IMR-90 (cell line): ENCODE data around the gene PIAS2. TPM values are rescaled to one million over a fixed set of nuclear protein-coding genes. Genes with fewer than 3 reads are reported as not detected.

Experiments
- ATAC-seq: fragments of 200-7000 bp; cut with Tn5 transposase; 2 replicates; pipeline ENCODE4 v1.9.1; 2020; ENCODE audit warnings: low read depth, mild to moderate bottlenecking, moderate library complexity
- BruUV-seq: library from RNA; stranded (reverse); fragments of 400-500 nt; replicated peaks from 2 replicates; lab custom pipeline; 2021; lab: Mats Ljungman, UMichigan
- CTCF ChIA-PET: fragments of 300-600 bp; formaldehyde crosslinking; extraction: SDS; loops from one replicate; lab custom pipeline; 2021; ENCODE audit warnings: antibody characterized with exemption; lab: Yijun Ruan, JAX
- POLR2A ChIA-PET: fragments of 300-600 bp; sonication (Branson Sonifier 250); formaldehyde crosslinking; loops from one replicate; lab custom pipeline; 2022; ENCODE audit warnings: antibody characterized with exemption; ENCODE audit not compliant: unreplicated experiment; lab: Charles Lee
- DNase-seq: peaks from one replicate; pipeline ENCODE4 v3.0.0; 2013
- H2AFZ ChIP-seq: replicated peaks from 2 replicates; pipeline ENCODE3; 2013; ENCODE audit warnings: low read length, mild to moderate bottlenecking; ENCODE audit not compliant: poor library complexity
- H2AK5ac ChIP-seq: 2 replicates; pipeline ENCODE4 v1.6.1; 2013; ENCODE audit warnings: low read depth, low read length, inconsistent platforms
- H2AK9ac ChIP-seq: replicated peaks from 2 replicates; pipeline ENCODE3; 2013; ENCODE audit warnings: mild to moderate bottlenecking, low read depth, low read length, moderate library complexity; ENCODE audit not compliant: poor library complexity
- H2BK120ac ChIP-seq: 2 replicates; pipeline ENCODE4 v1.6.1; 2013; ENCODE audit warnings: low read depth, low read length, inconsistent platforms
- H2BK15ac ChIP-seq: 3 replicates; pipeline ENCODE4 v1.6.1; 2013; ENCODE audit warnings: low read depth, low read length, inconsistent platforms
- H2BK20ac ChIP-seq: 2 replicates; pipeline ENCODE4 v1.6.1; 2013; ENCODE audit warnings: low read depth, mild to moderate bottlenecking, inconsistent platforms, low read length, moderate library complexity
- H2BK5ac ChIP-seq: 2 replicates; pipeline ENCODE4 v1.6.1; 2013; ENCODE audit warnings: mild to moderate bottlenecking, low read depth, low read length, inconsistent platforms; ENCODE audit not compliant: poor library complexity, severe bottlenecking
- H3K14ac ChIP-seq: replicated peaks from 2 replicates; pipeline ENCODE4 v1.6.1; 2013; ENCODE audit warnings: low read depth, low read length, inconsistent platforms
- H3K18ac ChIP-seq: 2 replicates; pipeline ENCODE4 v1.6.1; 2013; ENCODE audit warnings: low read depth, low read length, control low read depth
- H3K23ac ChIP-seq: 2 replicates; pipeline ENCODE4 v1.6.1; 2013; ENCODE audit warnings: low read depth, low read length, inconsistent platforms
- H3K27ac ChIP-seq: 2 replicates; pipeline ENCODE4 v1.5.1; 2013; ENCODE audit warnings: mild to moderate bottlenecking, control low read depth, low read length; ENCODE audit not compliant: insufficient read depth
- H3K27me3 ChIP-seq: 2 replicates; pipeline ENCODE4 v1.6.1; 2013; ENCODE audit warnings: low read length; ENCODE audit not compliant: control insufficient read depth, insufficient read depth
- H3K36me3 ChIP-seq: 2 replicates; pipeline ENCODE4 v1.6.1; 2013; ENCODE audit warnings: low read length, mixed read lengths; ENCODE audit not compliant: control insufficient read depth, insufficient read depth
- H3K4ac ChIP-seq: 2 replicates; pipeline ENCODE4 v1.6.1; 2013; ENCODE audit warnings: low read depth, low read length, inconsistent platforms
- H3K4me1 ChIP-seq: 2 replicates; pipeline ENCODE4 v1.6.1; 2013; ENCODE audit warnings: low read length, mixed read lengths; ENCODE audit not compliant: control insufficient read depth, insufficient read depth
- H3K4me2 ChIP-seq: 2 replicates; pipeline ENCODE4 v1.6.1; 2013; ENCODE audit warnings: low read depth, mild to moderate bottlenecking, control low read depth, low read length, moderate library complexity
- H3K4me3 ChIP-seq: 2 replicates; pipeline ENCODE4 v1.5.1; 2013; ENCODE audit warnings: low read depth, mild to moderate bottlenecking, control low read depth, low read length, moderate library complexity; ENCODE audit not compliant: insufficient read depth
- H3K56ac ChIP-seq: 2 replicates; pipeline ENCODE4 v1.6.1; 2013; ENCODE audit warnings: low read length, inconsistent platforms; ENCODE audit not compliant: insufficient read depth; ENCODE audit errors: extremely low read depth
- H3K79me1 ChIP-seq, 2 experiments: 2 replicates each; pipeline ENCODE4 v1.6.1; 2013; ENCODE audit warnings: low read length in 2 of 2, inconsistent platforms in 1 of 2, low read depth in 1 of 2
- H3K9ac ChIP-seq: 2 replicates; pipeline ENCODE4 v1.6.1; 2013; ENCODE audit warnings: low read depth, low read length, control low read depth
- H3K9me1 ChIP-seq: 2 replicates; pipeline ENCODE4 v1.6.1; 2013; ENCODE audit warnings: low read length, inconsistent platforms; ENCODE audit not compliant: insufficient read depth
- H3K9me3 ChIP-seq: 2 replicates; pipeline ENCODE4 v1.6.1; 2013; ENCODE audit warnings: low read length; ENCODE audit not compliant: control insufficient read depth, insufficient read depth
- H4K20me1 ChIP-seq: 2 replicates; pipeline ENCODE4 v1.6.1; 2013; ENCODE audit warnings: low read length, inconsistent platforms; ENCODE audit not compliant: insufficient read depth
- H4K5ac ChIP-seq: 2 replicates; pipeline ENCODE4 v1.6.1; 2013; ENCODE audit warnings: mild to moderate bottlenecking, low read depth, low read length, control low read depth
- H4K8ac ChIP-seq, 2 experiments: 2 replicates each; pipeline ENCODE4 v1.6.1; 2013; ENCODE audit warnings: low read depth in 2 of 2, low read length in 2 of 2, control low read depth in 1 of 2, inconsistent platforms in 1 of 2
- H4K91ac ChIP-seq: 2 replicates; pipeline ENCODE4 v1.6.1; 2013; ENCODE audit warnings: low read depth, low read length, inconsistent platforms; ENCODE audit not compliant: insufficient read depth
- RAD21 ChIP-seq: IDR thresholded peaks from 2 replicates; pipeline ENCODE4 v1.6.1; 2012; ENCODE audit warnings: low read length, improper control_type of control experiment
- RCOR1 ChIP-seq: IDR thresholded peaks from 2 replicates; pipeline ENCODE4 v1.6.1; 2012; ENCODE audit warnings: mild to moderate bottlenecking, low read length, improper control_type of control experiment; ENCODE audit not compliant: insufficient replicate concordance
- WGBS, 2 experiments: methylation state at CpG; one replicate each; pipeline versions ENCODE4 v1.1.5 to v1.1.7; 2013; ENCODE audit warnings: missing lambda C conversion rate in 2 of 2; ENCODE audit not compliant: insufficient read length in 1 of 2; ENCODE audit errors: extremely low coverage in 2 of 2; 5-methylcytosine and 5-hydroxymethylcytosine counted together
- dilution Hi-C: fragments of 300-500 bp; cut with HindIII; formaldehyde crosslinking; loops from one replicate; pipeline ENCODE4 v1.14.3; 2018; ENCODE audit warnings: low sequenced_read_pairs; ENCODE audit not compliant: unreplicated experiment
- in situ Hi-C: fragments of 300-500 bp; cut with MboI; formaldehyde crosslinking; loops from 3 replicates; pipeline ENCODE4 v1.14.3; 2019; ENCODE audit warnings: low sequenced_read_pairs, inconsistent platforms, mixed read lengths
- intact Hi-C: fragments of 100-400 bp; cut with micrococcal nuclease; formaldehyde crosslinking; loops from 2 replicates; pipeline ENCODE4 v1.10.0; 2022
- polyA plus RNA-seq, 3 experiments: library from polyadenylated mRNA; depleted of rRNA; stranded (reverse); fragments of >200 nt; gene quantifications; 2 replicates each; pipeline ENCODE4 v1.2.3, GENCODE V29; 2012; ENCODE audit warnings: low replicate concordance in 1 of 3
- total RNA-seq: library from RNA; depleted of rRNA; stranded (reverse); fragments of >200 nt; gene quantifications from 2 replicates; pipeline ENCODE4 v1.2.3, GENCODE V29; 2012

PIAS2 gene
- total and polyA plus RNA-seq, 2 of the 4 experiments (the other 2 are of a cell fraction): 15.1 to 28.9 TPM

GRCh38 chr18:46794607-46795006 is 122.7 kb downstream of the PIAS2 start:
- ATAC-seq (no peak), DNase-seq (no peak)
- TF ChIP-seq RAD21: no peak
- no peak for TF ChIP-seq RCOR1
- H3K18ac ChIP-seq: no peak overlapping the region
- in situ Hi-C loops: no loop called here
- H2BK20ac ChIP-seq: no peak overlapping the region
- no peak overlapping the region for H4K5ac ChIP-seq
- H3K79me1 ChIP-seq: no peaks in the 10 kb centered on the region
- no peak overlapping the region for H3K56ac ChIP-seq
- no peak overlapping the region for H2AFZ ChIP-seq
- H3K9ac ChIP-seq: no peak overlapping the region
- intact Hi-C loops: no loop called here
- no peak overlapping the region for H2BK15ac ChIP-seq
- POLR2A ChIA-PET: no interaction called here
- H2AK9ac ChIP-seq: no peak overlapping the region
- no peak overlapping the region for H3K23ac ChIP-seq
- no CpG with 5 or more reads among the region's 1 CpG for whole genome bisulfite sequencing, 2 experiments
- H3K4me2 ChIP-seq: no peak overlapping the region
- no peak overlapping the region for H2AK5ac ChIP-seq
- H3K36me3 ChIP-seq: no peaks in the 10 kb centered on the region
- H3K4me3 ChIP-seq: no peak overlapping the region
- no peak overlapping the region for H4K91ac ChIP-seq
- BruUV-seq: no TSS peak
- dilution Hi-C loops: no loop called here
- H3K4me1 ChIP-seq: no peaks in the 10 kb centered on the region
- no peaks in the 10 kb centered on the region for H3K27me3 ChIP-seq
- no peaks in the 10 kb centered on the region for H4K20me1 ChIP-seq
- no peaks in the 10 kb centered on the region for H3K9me3 ChIP-seq
- H3K27ac ChIP-seq: no peak overlapping the region
- no peak overlapping the region for H4K8ac ChIP-seq
- H3K4ac ChIP-seq: no peak overlapping the region
- no peaks in the 10 kb centered on the region for H3K9me1 ChIP-seq
- no peak overlapping the region for H2BK5ac ChIP-seq
- H2BK120ac ChIP-seq: no peak overlapping the region
- H3K14ac ChIP-seq: no peak overlapping the region
- CTCF ChIA-PET: no interaction called here
